ENCODE results near the gene CASR.

- TF ChIP-seq, protein P1, sequence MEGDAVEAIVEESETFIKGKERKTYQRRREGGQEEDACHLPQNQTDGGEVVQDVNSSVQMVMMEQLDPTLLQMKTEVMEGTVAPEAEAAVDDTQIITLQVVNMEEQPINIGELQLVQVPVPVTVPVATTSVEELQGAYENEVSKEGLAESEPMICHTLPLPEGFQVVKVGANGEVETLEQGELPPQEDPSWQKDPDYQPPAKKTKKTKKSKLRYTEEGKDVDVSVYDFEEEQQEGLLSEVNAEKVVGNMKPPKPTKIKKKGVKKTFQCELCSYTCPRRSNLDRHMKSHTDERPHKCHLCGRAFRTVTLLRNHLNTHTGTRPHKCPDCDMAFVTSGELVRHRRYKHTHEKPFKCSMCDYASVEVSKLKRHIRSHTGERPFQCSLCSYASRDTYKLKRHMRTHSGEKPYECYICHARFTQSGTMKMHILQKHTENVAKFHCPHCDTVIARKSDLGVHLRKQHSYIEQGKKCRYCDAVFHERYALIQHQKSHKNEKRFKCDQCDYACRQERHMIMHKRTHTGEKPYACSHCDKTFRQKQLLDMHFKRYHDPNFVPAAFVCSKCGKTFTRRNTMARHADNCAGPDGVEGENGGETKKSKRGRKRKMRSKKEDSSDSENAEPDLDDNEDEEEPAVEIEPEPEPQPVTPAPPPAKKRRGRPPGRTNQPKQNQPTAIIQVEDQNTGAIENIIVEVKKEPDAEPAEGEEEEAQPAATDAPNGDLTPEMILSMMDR (IDR thresholded peaks at IDR 0.05; ENCODE audit: insufficient read depth, low read length, poor library complexity, severe bottlenecking), result no peak
- TF ChIP-seq EZH2phosphoT487 (conservative IDR thresholded peaks at IDR 0.05; ENCODE audit: low read length), result no peak
Observed at GRCh38 chr3:122232485-122232884, 49.0 kb downstream of the CASR start.

All from SU-DHL-6 (cell line).